T-helper 2 cell (primary cell): Measurements from ENCODE around the gene UGT1A4.
A peak's percentile ranks its signal among the peaks of the same experiment; 100 is the strongest.

Experiments used
- DNase-seq, 5 experiments: peaks; one replicate each; pipeline versions ENCODE4 v3.0.0 to v3.0.0-alpha.2; 2012 to 2022
- total RNA-seq, 2 donors: gene quantifications; one replicate each; lab custom pipeline; 2026; lab: John Stamatoyannopoulos, UW

UGT1A4 gene
- total RNA-seq, result 0 reads per million in 2 donors

DNA sequence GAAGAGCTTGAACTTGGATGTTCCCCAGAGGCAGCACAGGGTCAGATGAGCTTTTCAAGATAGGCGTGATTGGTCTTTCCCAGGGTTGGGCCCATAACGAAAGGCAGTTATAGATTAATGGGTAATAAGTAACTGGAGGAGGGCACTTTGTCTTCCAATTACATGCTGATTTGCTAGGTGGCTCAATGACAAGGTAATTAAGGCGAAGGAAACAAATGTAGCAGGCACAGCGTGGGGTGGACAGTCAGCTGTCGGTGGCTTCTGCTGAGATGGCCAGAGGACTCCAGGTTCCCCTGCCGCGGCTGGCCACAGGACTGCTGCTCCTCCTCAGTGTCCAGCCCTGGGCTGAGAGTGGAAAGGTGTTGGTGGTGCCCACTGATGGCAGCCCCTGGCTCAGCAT lies at the start of gene UGT1A4:
Gene UGT1A4 (plus strand): TSS at position 185 of the 400 bp plus-strand sequence. CDS start 85 bp downstream, at position 270.
- DNase-seq, result no peak

GRCh38 chr2:233671290-233672161 lies 47.0 kb upstream of the UGT1A4 start, which contains the start of gene UGT1A9:
Gene UGT1A9 (plus strand): TSS chr2:233671898. CDS start chr2:233671935, 37 bp downstream.
- no peak for DNase-seq

GRCh38 chr2:233672886-233673285 lies 45.6 kb upstream of the UGT1A4 start:
- no peak for DNase-seq

GRCh38 chr2:233673896-233674295 lies 44.6 kb upstream of the UGT1A4 start:
- no peak for DNase-seq

GRCh38 chr2:233674314-233674713 lies 44.2 kb upstream of the UGT1A4 start:
- peak in 1 of 5 experiments; percentile 22 for DNase-seq

DNA sequence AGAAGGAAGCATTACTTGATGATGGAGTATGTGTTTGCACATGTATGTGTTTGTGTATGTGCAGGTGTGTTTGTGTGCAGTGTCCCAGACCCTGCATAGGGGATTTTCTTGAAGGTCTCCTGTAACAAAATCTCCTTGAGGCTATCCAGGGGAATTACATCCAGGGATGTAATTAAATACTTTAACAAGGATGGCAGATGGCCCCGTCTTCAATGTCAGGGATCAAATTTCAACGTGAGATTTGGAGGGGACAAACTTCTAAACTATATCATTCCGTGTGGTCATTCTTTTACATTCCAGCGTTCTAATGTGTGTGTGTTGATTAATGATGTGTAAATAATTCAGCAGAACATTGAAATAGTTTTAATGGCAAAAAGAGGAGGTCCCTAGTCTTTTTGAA lies 43.5 kb upstream of the UGT1A4 start:
- no peak for DNase-seq

DNA sequence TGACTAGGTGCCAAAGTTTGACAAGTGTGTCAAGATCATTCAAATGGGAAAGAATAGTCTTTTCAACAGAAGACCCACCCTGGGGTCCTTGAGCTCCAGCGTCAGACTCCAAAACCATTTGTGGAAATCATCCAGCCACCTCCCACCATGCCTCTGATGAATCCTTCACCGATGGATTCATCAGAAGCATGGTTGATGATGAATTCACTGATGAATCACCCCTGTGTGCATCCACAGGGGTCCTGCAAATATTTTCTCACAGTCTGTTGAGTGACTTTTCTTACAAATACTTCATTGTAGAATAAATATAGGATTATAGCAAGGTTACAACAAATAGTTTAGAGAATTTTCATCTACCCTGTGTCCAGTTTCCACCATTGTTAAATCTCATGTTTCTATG lies 42.5 kb upstream of the UGT1A4 start:
- DNase-seq, result no peak

GRCh38 chr2:233679196-233679595 lies 39.3 kb upstream of the UGT1A4 start:
- no peak for DNase-seq

- DNase-seq, result no peak
These were observed 38.0 kb upstream of the UGT1A4 start for GRCh38 chr2:233680361-233681045.

DNA sequence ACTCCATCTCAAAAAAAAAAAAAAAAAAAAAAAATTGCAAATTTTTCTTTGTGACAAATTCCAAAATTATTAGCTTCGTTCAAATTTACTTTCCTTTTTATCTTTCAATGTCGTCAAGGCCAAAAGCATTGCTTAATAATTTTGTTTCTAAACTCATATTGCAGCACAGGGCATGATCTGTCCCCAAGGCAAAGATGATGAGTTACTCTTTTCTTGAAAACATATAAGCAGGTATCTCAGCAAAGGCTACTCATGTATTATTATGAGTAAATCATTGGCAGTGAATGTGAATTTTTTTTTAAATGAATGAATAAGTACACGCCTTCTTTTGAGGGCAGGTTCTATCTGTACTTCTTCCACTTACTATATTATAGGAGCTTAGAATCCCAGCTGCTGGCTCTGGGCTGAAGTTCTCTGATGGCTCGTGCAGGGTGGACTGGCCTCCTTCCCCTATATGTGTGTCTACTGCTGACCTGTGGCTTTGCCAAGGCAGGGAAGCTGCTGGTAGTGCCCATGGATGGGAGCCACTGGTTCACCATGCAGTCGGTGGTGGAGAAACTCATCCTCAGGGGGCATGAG lies 36.9 kb upstream of the UGT1A4 start, which contains the start of gene UGT1A7:
Gene UGT1A7 (plus strand): TSS at position 381 of the 579 bp plus-strand sequence. CDS start 37 bp downstream, at position 418.
- no peak for DNase-seq

- no peak for DNase-seq
These were observed 33.9 kb upstream of the UGT1A4 start for GRCh38 chr2:233684640-233685039.

- no peak for DNase-seq
These were observed 31.6 kb upstream of the UGT1A4 start for GRCh38 chr2:233686928-233687327.

DNA sequence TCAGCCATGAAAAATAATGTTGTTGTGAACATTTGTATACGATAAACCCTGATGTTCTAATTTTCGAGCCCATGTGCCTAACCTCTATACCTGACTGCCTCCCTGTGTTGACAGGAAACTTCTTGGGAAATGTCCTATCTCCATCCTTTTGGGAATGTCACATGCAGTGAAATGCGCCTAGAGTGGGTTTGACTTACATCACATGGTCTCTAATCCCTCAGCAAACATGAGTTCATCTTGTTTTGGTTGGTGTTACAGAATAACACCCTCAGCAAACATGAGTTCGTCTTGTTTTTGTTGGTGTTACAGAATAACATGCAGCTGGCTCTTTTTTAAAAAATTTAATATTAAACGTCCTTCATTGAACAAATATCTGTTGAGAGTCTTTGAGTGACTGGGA lies 30.2 kb upstream of the UGT1A4 start:
- no peak for DNase-seq

GRCh38 chr2:233689031-233689430 lies 29.5 kb upstream of the UGT1A4 start:
- DNase-seq, result no peak

GRCh38 chr2:233689501-233689900 lies 29.0 kb upstream of the UGT1A4 start:
- DNase-seq, result no peak

GRCh38 chr2:233690444-233690843 lies 28.1 kb upstream of the UGT1A4 start:
- DNase-seq, result no peak

GRCh38 chr2:233691443-233692433 lies 26.8 kb upstream of the UGT1A4 start:
- no peak for DNase-seq

DNA sequence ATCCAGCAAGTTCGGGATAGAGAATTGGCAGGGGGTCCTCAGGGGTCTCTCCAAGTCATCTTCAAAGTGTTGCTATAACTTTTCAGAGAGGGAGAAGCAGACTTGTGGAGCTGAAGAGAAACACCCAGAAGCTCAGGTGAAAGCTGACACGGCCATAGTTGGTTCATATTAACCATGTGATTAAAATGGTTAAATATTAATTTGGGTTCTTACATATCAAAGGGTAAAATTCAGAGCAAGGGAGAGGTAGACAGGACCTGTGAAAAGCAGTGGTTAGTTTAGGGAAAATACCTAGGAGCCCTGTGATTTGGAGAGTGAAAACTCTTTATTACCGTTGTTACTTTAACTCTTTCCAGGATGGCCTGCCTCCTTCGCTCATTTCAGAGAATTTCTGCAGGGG lies 25.9 kb upstream of the UGT1A4 start, which contains the start of gene UGT1A6:
Gene UGT1A6 (plus strand): TSS at position 243 of the 400 bp plus-strand sequence. CDS start 115 bp downstream, at position 358.
- DNase-seq, result no peak

DNA sequence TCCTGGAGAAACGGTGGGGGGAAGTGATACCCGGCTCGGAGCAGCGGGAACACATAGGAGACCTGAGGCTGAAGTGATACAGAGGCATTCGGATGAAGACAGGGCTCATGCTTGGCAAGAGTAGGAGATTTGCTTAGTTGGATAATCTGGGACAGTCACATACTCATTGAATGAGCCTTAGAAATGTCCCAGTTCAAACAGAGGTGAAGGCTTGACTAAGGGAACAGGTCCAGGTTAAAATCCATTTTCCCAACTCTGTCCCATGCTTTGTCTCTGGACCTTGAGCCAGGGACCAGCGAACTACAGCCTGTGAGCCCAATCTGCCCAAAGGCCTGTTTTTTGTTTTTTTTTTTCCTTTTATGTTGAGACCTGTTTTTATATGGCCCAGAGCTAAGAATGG lies 24.6 kb upstream of the UGT1A4 start:
- no peak for DNase-seq

GRCh38 chr2:233698740-233699139 lies 19.8 kb upstream of the UGT1A4 start:
- DNase-seq, result no peak

DNA sequence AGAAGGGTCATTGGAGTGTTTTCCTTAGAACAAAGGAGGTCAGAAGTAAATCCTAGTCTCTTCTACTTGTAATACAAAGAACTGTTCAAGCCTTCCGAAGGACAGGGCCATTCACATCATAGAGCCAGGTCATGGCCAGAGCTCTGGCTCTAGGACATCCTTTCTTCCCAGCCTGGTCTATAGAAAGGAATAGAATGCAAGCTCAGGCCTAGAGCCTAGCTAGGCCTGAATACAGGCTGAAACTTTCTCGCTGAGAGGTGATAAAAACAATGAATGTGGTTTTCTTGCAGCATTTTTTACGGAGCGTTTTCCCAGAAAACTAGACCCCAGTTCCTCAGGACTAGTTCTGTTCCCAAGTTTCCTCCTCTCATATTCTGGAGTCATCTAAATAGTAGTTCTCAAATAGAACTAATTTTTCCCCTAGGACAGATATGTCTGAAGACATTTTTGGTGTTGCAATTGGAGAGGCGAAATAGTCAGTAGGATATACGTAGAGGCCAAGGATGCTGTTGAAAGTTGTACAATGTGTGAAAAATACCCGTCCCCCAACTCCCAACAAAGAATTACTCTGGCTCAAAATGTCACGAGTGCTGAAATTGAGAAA lies 19.0 kb upstream of the UGT1A4 start:
- no peak for DNase-seq
